HFF-Myc (cell line): Measurements from ENCODE around the gene CFAP157.

ENCODE experiments used
- DNase-seq: peaks from one replicate; pipeline ENCODE4 v3.0.0-alpha.2; 2011; ENCODE audit warnings: low read depth; ENCODE audit errors: extremely low read depth
- H3K4me3 ChIP-seq: replicated peaks from 2 replicates; pipeline ENCODE4 v1.5.1; 2011; ENCODE audit warnings: low read depth, mild to moderate bottlenecking, control low read depth, low read length
- CTCF ChIP-seq: IDR thresholded peaks from 2 replicates; pipeline ENCODE4 v1.5.1; 2012; ENCODE audit warnings: mild to moderate bottlenecking, low read depth, low read length, control low read depth; ENCODE audit errors: missing control alignments

The CFAP157 gene

GRCh38 chr9:127692071-127692470, 14.7 kb upstream of the CFAP157 start:
- no peak for DNase-seq
- no peak for TF ChIP-seq CTCF
- no peak overlapping the region for H3K4me3 ChIP-seq

- TF ChIP-seq CTCF = no peak
- DNase-seq = no peak
- no peak overlapping the region for H3K4me3 ChIP-seq
Measured at GRCh38 chr9:127693143-127693542, 13.6 kb upstream of the CFAP157 start.

GRCh38 chr9:127693697-127694096, 13.1 kb upstream of the CFAP157 start:
- no peak for DNase-seq
- no peak overlapping the region for H3K4me3 ChIP-seq
- TF ChIP-seq CTCF = no peak

- H3K4me3 ChIP-seq = no peak overlapping the region
- TF ChIP-seq CTCF = no peak
- DNase-seq = peak; percentile 71
Measured at GRCh38 chr9:127694890-127695720, 11.7 kb upstream of the CFAP157 start.

GRCh38 chr9:127697575-127697974, 9.2 kb upstream of the CFAP157 start:
- H3K4me3 ChIP-seq = no peak overlapping the region
- DNase-seq = no peak
- TF ChIP-seq CTCF = no peak

- no peak for TF ChIP-seq CTCF
- no peak for DNase-seq
- no peak overlapping the region for H3K4me3 ChIP-seq
Measured at GRCh38 chr9:127698386-127698785, 8.4 kb upstream of the CFAP157 start.
